ENCODE results near the gene SRRT. TPM values are rescaled to one million over a fixed set of nuclear protein-coding genes. Genes with fewer than 3 reads are reported as not detected.

The SRRT gene, protein sequence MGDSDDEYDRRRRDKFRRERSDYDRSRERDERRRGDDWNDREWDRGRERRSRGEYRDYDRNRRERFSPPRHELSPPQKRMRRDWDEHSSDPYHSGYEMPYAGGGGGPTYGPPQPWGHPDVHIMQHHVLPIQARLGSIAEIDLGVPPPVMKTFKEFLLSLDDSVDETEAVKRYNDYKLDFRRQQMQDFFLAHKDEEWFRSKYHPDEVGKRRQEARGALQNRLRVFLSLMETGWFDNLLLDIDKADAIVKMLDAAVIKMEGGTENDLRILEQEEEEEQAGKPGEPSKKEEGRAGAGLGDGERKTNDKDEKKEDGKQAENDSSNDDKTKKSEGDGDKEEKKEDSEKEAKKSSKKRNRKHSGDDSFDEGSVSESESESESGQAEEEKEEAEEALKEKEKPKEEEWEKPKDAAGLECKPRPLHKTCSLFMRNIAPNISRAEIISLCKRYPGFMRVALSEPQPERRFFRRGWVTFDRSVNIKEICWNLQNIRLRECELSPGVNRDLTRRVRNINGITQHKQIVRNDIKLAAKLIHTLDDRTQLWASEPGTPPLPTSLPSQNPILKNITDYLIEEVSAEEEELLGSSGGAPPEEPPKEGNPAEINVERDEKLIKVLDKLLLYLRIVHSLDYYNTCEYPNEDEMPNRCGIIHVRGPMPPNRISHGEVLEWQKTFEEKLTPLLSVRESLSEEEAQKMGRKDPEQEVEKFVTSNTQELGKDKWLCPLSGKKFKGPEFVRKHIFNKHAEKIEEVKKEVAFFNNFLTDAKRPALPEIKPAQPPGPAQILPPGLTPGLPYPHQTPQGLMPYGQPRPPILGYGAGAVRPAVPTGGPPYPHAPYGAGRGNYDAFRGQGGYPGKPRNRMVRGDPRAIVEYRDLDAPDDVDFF
- 30.2 TPM for total RNA-seq

DNA sequence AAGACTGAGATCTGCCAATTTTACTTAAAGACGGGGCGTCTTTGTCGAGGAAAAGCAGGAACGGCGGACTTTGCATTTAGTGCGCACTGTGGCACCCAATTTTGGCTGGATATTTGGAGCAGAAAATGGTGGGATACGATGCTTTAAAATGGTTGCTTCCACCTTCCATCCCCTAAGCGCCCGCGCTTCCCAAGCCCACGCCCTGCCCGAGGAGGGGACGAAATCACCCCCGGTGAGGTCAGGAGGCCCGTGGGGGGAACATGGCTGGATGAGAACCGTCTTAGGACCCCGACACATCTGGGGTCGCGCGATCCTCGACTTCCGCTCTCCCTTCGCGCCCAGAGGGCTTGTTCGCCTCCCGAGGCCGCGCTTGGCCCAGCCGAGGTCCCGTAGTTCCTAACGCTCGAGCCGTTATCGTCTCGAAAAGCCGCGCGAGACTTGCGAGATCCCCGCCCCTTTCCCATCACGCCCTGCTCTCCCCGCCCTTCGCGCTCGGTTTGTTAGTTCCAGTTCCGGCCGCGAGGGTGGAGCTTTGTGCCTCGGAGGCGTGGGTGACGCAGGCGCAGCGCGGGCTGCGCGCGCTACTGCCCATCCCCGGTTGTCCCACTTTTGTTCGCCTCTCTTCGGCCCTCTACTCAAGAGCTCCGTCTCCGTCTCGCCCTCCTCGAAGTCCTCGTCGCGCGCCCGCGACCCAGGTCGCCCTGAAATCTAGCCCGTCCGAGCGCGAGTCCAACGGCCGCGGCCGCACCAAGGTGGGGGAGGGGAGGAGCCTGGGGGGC is at the start of gene SRRT:
Gene SRRT, plus strand, starts transcription at position 527 of the 779 bp plus-strand sequence. CDS start 488 bp downstream, outside the sequence.

DNA sequence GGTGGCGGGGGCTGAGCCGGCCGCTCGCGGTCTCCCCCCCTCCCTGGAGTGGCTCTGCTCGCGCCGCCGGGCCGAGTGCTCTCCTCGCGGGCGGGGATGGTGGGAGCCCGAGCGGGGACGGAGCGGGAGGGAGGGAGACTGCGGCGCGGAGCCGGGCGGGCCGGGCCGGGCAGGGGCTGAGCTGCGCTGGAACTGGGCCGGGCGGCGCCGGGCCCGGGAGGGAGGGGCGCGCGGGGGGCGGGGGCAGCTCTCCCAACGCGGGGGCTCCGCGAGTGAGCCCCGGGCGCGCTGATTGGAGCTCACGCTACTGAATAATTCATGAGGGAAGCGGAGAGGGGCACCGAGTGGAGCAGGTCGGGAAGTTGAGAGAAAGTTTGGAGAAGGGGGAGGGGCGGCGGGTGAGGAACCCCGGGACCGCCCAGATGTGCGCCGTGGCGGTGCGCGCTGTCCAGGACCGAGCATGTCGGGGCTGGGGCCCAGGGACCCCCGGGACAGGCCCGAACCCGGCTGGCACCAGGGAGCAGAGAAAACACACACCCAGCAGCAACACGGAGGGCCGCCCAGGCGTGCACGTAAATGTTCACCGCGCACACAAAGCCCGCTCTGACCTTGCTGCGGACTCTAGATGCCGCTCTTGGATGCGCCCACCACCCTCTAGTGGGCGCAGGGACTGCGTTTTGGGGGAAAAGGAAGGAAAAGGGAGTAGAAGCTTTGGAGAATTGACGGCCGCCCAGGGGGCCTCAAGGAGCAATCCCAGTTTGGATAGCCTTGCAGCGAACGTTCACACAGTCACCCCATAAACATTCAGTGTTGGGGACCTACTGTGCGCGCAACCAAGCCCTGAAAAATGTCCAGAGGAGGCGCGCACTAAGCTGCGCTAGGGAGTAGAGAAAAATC is 47.3 kb upstream of the SRRT start, which contains the start of gene EPHB4:
Gene EPHB4, minus strand, starts transcription at position 194 of the 897 bp plus-strand sequence. CDS start 493 bp downstream, outside the sequence.

GRCh38 chr7:100852048-100852872 is 22.6 kb upstream of the SRRT start, which contains the start of gene SLC12A9:
SLC12A9 (plus strand) TSS chr7:100852713; CDS start chr7:100854198, 1,485 bp downstream.

GRCh38 chr7:100867040-100867775 is 7.7 kb upstream of the SRRT start, which contains the start of gene TRIP6:
TRIP6 (plus strand) TSS chr7:100867387; CDS start chr7:100867498, 111 bp downstream.

GRCh38 chr7:100888988-100889750 is 14.3 kb downstream of the SRRT start, which contains the start of gene UFSP1:
UFSP1 (minus strand) TSS chr7:100889715; CDS start chr7:100889271, 444 bp downstream.

GRCh38 chr7:100895701-100895955 is 20.7 kb downstream of the SRRT start, which contains the start of gene ACHE:
ACHE (minus strand) TSS chr7:100895888; CDS start chr7:100894232, 1,656 bp downstream.

Small RNA genes within 50 kb of the gene (small RNA-seq; reads per million reads assigned to genes)
- gene RN7SL549P (not detected), gene RPS29P15 (not detected)

Other genes with a start within 250 kb of the SRRT start
- gene TFR2, start 233.6 kb upstream of the SRRT start, total RNA-seq: 9.2 TPM
- 90.4 TPM for gene ACTL6B, start 218.7 kb upstream of the SRRT start, total RNA-seq
- gene GNB2, start 201.4 kb upstream of the SRRT start, total RNA-seq: 120 TPM
- 16.4 TPM for gene GIGYF1, start 180.9 kb upstream of the SRRT start, total RNA-seq
- gene POP7, start 169.0 kb upstream of the SRRT start, total RNA-seq: 38.1 TPM
- gene EPO, start 154.6 kb upstream of the SRRT start, total RNA-seq: not detected
- gene ZAN, start 141.5 kb upstream of the SRRT start, total RNA-seq: not detected
- 11.1 TPM for gene EPHB4, start 47.6 kb upstream of the SRRT start, total RNA-seq
- gene SLC12A9, start 22.4 kb upstream of the SRRT start, total RNA-seq: 27.9 TPM
- gene TRIP6, start 7.7 kb upstream of the SRRT start, total RNA-seq: 10.4 TPM
- gene UFSP1, start 14.6 kb downstream of the SRRT start, total RNA-seq: 3.7 TPM
- 73.4 TPM for gene ACHE, start 20.8 kb downstream of the SRRT start, total RNA-seq
- gene MUC3A, start 74.4 kb downstream of the SRRT start, total RNA-seq: 2.1 TPM
- 0.23 TPM for gene MUC12, start 94.5 kb downstream of the SRRT start, total RNA-seq
- gene MUC17, start 145.0 kb downstream of the SRRT start, total RNA-seq: not detected
- 3.0 TPM for gene TRIM56, start 210.4 kb downstream of the SRRT start, total RNA-seq